Measurements from ENCODE around the gene F3. TPM values are rescaled to one million over a fixed set of nuclear protein-coding genes. Genes with fewer than 3 reads are reported as not detected.

The F3 gene
- total RNA-seq, 1 experiment from 2014 or later, result 58.5 TPM

DNA sequence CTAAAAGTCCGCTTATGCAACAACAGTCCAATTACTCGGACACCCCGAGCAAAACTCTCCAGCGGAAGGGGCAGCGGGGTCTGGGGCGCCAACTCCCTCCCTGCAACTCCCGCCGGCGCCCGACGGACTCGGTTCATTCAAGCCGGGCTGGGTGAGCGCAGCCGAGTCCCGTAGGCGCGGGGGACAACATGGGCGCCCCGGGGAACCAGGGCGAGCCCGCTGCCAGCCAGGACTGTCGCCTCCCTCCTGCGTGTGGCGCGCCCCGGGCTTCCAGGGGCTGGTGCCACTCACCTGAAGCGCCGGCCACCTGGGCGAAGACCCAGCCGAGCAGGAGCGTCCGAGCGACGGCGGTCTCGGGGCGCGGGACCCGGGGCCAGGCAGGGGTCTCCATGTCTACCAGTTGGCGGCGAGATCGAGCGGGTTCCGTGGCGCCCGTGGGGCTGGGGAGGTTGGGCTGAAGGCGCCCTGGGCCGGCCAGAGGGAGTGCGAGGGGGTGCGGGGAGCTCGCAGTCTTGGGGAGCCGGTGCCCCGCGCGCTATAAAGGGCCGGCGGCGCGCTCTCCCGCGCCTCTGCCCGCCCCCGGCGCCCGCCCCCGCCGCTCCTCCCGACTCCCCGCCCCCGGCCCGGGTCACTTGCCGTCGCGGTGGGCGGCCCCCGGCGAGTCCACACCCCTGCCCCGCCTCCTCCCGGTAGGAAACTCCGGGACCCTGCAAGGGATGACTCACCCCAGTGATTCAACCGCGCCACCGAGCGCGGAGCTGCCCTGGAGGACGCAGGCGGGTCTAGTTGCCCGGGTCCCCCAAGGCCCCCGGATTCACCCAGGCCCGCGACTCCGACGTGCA is at the start of gene F3 (continued):
- TF ChIP-seq, protein P1, sequence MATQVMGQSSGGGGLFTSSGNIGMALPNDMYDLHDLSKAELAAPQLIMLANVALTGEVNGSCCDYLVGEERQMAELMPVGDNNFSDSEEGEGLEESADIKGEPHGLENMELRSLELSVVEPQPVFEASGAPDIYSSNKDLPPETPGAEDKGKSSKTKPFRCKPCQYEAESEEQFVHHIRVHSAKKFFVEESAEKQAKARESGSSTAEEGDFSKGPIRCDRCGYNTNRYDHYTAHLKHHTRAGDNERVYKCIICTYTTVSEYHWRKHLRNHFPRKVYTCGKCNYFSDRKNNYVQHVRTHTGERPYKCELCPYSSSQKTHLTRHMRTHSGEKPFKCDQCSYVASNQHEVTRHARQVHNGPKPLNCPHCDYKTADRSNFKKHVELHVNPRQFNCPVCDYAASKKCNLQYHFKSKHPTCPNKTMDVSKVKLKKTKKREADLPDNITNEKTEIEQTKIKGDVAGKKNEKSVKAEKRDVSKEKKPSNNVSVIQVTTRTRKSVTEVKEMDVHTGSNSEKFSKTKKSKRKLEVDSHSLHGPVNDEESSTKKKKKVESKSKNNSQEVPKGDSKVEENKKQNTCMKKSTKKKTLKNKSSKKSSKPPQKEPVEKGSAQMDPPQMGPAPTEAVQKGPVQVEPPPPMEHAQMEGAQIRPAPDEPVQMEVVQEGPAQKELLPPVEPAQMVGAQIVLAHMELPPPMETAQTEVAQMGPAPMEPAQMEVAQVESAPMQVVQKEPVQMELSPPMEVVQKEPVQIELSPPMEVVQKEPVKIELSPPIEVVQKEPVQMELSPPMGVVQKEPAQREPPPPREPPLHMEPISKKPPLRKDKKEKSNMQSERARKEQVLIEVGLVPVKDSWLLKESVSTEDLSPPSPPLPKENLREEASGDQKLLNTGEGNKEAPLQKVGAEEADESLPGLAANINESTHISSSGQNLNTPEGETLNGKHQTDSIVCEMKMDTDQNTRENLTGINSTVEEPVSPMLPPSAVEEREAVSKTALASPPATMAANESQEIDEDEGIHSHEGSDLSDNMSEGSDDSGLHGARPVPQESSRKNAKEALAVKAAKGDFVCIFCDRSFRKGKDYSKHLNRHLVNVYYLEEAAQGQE (IDR thresholded peaks at IDR 0.05; ENCODE audit: low read depth), result no peak
- TF ChIP-seq SRF (IDR thresholded peaks at IDR 0.05; ENCODE audit: low read depth) (no peak), JUND (IDR thresholded peaks at IDR 0.05) (peak; percentile 92), CEBPB (IDR thresholded peaks at IDR 0.05; ENCODE audit: low read depth) (no peak)

DNA sequence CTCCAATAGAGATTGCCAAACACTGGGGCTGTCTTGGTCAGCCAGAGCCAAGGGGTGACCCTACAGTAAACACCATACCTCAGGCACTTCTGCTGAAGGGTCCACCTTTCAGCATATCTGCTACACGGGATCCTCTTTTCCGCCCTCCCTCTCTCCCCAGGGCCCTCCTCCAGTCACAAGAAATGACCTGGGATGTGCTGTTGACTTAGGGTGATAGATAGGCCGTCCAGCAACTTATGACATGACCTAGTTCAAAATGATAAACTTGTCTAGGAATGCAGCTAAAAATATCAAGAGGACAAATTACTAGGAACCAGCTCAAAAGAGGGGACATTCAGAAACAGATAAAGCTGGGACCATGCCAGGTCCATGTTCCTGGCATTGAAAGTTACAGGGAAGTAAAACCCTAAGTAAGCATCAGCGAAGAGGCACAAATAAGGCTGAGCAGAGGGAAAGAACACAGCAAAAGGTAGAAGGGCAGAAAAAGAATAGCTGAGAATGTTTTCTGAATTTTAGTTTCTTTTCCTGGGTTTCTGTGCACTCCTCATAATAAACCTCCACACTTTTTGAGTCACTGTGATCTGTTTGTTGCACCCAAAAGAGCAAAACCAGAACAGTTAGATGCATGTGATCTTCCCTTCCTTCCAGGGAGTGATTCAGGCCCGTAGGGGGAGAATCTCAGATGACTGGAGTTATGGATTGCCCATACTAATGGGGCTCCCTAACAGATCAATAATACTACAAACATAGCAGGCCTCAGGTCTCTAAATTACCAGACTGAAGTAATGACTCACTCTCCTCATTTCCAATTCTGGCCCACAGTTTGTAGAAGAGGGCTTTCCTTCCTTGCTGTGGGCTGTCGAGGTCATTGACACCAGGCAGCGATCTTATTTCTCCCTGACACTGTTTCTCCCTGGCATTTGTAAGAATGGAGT is 48.9 kb upstream of the F3 start:
- Histone ChIP-seq H3K79me2 (ENCODE audit: insufficient read depth, low read length) (no peaks in the 10 kb centered on the region), H3K36me3 (ENCODE audit: control insufficient read depth in 1 of 2, insufficient read depth in 2 of 2, low read length in 2 of 2) (no peaks in the 10 kb centered on the region), H3K9me3 (ENCODE audit: control insufficient read depth in 1 of 2, insufficient read depth in 1 of 2, low read depth in 1 of 2, low read length in 2 of 2) (no peaks in the 10 kb centered on the region), H3K4me1 (ENCODE audit: control insufficient read depth in 1 of 2, insufficient read depth in 2 of 2, low read length in 2 of 2) (peaks cover 0 to 17% of the 10 kb centered on the region in 2 experiments; a peak in 2 of 4 replicates), H4K20me1 (ENCODE audit: insufficient read depth) (no peaks in the 10 kb centered on the region), H3K4me3 (replicated peaks in 1 of 2; ENCODE audit: low read depth in 1 of 2, low read length in 2 of 2) (no peak overlapping the region), H3K27me3 (ENCODE audit: insufficient read depth, low read length) (no peaks in the 10 kb centered on the region), H3K27ac (ENCODE audit: low read depth, low read length) (no peak overlapping the region), H3K9ac (ENCODE audit: low read length) (no peak overlapping the region), H3K4me2 (ENCODE audit: low read length) (no peak overlapping the region), H2AFZ (ENCODE audit: low read depth, low read length, poor library complexity, severe bottlenecking) (peak overlapping the region; percentile 6), H3K9me2 (ENCODE audit: insufficient read depth) (no peaks in the 10 kb centered on the region)
- TF ChIP-seq, protein P2, sequence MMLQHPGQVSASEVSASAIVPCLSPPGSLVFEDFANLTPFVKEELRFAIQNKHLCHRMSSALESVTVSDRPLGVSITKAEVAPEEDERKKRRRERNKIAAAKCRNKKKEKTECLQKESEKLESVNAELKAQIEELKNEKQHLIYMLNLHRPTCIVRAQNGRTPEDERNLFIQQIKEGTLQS (IDR thresholded peaks at IDR 0.05), result no peak
- TF ChIP-seq EZH2 (IDR thresholded peaks at IDR 0.05) (no peak), ELF1 (IDR thresholded peaks at IDR 0.05; ENCODE audit: borderline replicate concordance, low read depth) (no peak), JUND (IDR thresholded peaks at IDR 0.05) (no peak), SP1 (IDR thresholded peaks at IDR 0.05; ENCODE audit: low read depth) (no peak), SIN3A (IDR thresholded peaks at IDR 0.05; ENCODE audit: low read depth) (no peak), RAD21 (IDR thresholded peaks at IDR 0.05; ENCODE audit: low read depth) (no peak)
- ATAC-seq, result no peak
- RAD21 ChIA-PET (ENCODE audit: low non-redundant PET in 1 of 2, low total read pairs in 2 of 2, uncharacterized antibody in 2 of 2, unreplicated experiment in 2 of 2), result no interaction called here
- POLR2A ChIA-PET, result no interaction called here
- CTCF ChIA-PET, result no interaction called here
- intact Hi-C loops (cut with micrococcal nuclease), result no loop called here
- no TSS peak for BruUV-seq (replicated peaks)
- DNase-seq (ENCODE audit: low read depth, low spot score), result no peak

Measured in HCT116 (cell line).